ENCODE data around the gene HOXB3. TPM values are rescaled to one million over a fixed set of nuclear protein-coding genes. Genes with fewer than 3 reads are reported as not detected.

The HOXB3 gene
- total and polyA plus RNA-seq, 7 donors: 6.2 to 64.3 (median 25.3) TPM

DNA sequence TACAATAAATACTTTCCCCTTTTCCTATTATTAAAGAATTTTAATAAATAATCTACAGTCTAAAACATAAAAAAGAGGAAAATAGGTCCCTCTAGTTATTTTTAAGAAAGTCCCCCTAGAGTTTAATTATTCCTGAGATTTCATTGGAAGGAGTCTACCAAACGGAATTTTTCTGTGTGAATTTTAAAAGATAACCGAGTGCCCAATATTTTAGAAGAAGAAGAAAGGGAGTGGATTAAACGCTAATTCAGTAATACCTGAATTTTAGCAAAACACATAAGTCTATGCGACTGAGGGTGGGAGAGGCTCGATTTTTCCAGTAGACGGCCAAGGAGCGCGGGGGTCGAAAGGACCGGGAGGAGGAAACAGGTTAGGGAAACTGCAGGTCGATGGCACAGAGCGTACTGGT is 47.3 kb downstream of the HOXB3 start:
- Histone ChIP-seq H3K4me3 (peak overlapping the region; percentile 72 to 87 (median 84)), H3K9me3 (no peaks in the 10 kb centered on the region), H3K27me3 (no peaks in the 10 kb centered on the region), H3K27ac (peak overlapping the region; percentile 94 to 99 (median 96)), H3K4me1 (peaks cover 0 to 48% (median 43%) of the 10 kb centered on the region in 4 donors), H3K36me3 (peaks cover 0 to 6% (median 2%) of the 10 kb centered on the region in 4 donors)
- intact Hi-C loops (cut with DNase I): loop anchor here (2.0 kb wide), 1 partner anchor 34 kb away; no protein-coding TSS in a partner anchor
- TF ChIP-seq, protein P1, sequence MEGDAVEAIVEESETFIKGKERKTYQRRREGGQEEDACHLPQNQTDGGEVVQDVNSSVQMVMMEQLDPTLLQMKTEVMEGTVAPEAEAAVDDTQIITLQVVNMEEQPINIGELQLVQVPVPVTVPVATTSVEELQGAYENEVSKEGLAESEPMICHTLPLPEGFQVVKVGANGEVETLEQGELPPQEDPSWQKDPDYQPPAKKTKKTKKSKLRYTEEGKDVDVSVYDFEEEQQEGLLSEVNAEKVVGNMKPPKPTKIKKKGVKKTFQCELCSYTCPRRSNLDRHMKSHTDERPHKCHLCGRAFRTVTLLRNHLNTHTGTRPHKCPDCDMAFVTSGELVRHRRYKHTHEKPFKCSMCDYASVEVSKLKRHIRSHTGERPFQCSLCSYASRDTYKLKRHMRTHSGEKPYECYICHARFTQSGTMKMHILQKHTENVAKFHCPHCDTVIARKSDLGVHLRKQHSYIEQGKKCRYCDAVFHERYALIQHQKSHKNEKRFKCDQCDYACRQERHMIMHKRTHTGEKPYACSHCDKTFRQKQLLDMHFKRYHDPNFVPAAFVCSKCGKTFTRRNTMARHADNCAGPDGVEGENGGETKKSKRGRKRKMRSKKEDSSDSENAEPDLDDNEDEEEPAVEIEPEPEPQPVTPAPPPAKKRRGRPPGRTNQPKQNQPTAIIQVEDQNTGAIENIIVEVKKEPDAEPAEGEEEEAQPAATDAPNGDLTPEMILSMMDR (IDR thresholded peaks at IDR 0.05): no peak
- no peak for DNase-seq
- 15 to 19% methylated on average over 12 of the region's 12 CpGs for WGBS, 2 donors

DNA sequence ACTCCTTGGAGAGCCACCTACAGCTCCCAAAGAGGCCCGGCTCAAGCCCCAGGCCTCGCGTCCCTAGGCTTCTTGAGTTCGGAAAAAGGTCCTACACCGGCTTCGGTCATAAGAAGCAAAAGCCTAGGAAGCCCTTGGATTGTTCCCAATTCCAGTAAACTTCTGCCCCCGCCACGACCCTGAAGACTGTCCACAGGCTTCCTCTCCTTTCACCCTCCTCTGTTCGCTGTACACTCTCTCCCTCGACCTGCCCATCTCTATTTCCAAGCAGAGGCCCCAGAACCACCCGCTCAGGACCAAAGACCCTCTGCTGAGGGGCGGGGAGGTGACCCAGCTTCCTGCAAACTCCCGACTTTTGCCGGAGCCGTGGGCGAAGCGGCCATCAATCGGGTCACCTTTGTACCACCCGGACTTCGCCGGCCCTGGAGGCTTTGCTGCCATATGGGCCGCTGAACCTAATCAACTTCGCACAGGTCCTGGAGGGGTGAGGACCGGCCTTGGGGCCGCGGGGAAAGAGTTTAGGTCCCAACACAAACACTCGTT is 47.9 kb downstream of the HOXB3 start:
- no peak for DNase-seq
- 34 to 68% methylated on average over 27 of the region's 27 CpGs for WGBS, 2 donors
- Histone ChIP-seq H3K9me3 (no peaks in the 10 kb centered on the region), H3K27ac (peak overlapping the region; percentile 94 to 99 (median 96)), H3K4me3 (peak overlapping the region; percentile 72 to 87 (median 84)), H3K36me3 (peaks cover 0 to 6% (median 2%) of the 10 kb centered on the region in 4 donors), H3K4me1 (peaks cover 0 to 43% (median 39%) of the 10 kb centered on the region in 4 donors), H3K27me3 (no peaks in the 10 kb centered on the region)
- intact Hi-C loops (cut with DNase I): loop anchor here (2.0 kb wide), 1 partner anchor 35 kb away; no protein-coding TSS in a partner anchor
- no peak for TF ChIP-seq EP300 (IDR thresholded peaks at IDR 0.05)

DNA sequence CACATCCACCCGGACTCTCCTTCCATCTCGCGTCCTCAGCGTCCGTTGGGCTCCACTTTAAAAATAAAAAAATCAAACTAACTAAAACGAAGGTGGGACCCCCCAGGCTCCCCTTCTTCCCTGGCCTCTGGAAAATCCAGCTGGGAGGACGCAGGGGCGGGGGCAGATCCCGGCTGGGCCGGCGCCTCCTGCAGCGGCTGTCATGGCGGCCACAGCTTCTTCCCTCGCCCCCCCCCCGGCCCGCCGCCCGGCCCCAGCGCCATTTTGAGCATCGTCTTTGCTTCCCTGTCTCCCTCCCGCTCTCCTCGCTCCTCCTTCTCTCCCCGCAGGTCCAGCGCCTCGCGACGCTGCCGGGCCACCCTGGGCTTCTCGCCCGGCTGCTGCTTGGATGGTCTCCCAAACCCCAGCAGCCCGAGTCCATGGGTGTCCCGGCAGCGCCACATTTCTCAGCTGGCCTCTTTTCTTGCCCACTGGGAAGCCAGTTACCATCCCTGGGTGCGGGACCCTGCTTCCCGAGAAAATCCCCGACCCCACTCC is 48.4 kb downstream of the HOXB3 start:
- H3K9me3 ChIP-seq: no peaks in the 10 kb centered on the region
- intact Hi-C loops (cut with DNase I): loop anchor here (2.0 kb wide), 2 partner anchors 35 to 47 kb away; no protein-coding TSS in a partner anchor
- peaks cover 0 to 6% (median 2%) of the 10 kb centered on the region in 4 donors for H3K36me3 ChIP-seq
- H3K27ac ChIP-seq: peak overlapping the region; percentile 94 to 99 (median 96)
- DNase-seq: peak; percentile 94
- H3K4me1 ChIP-seq: peaks cover 0 to 38% (median 35%) of the 10 kb centered on the region in 4 donors
- WGBS, 2 donors: 19 to 62% methylated on average over 35 to 36 of the region's 36 CpGs
- TF ChIP-seq POLR2A (IDR thresholded peaks at IDR 0.05): peak; percentile 51 to 74
- peak; percentile 71 to 91 (median 82) for TF ChIP-seq POLR2AphosphoS5 (IDR thresholded peaks at IDR 0.05)
- TF ChIP-seq EP300 (IDR thresholded peaks at IDR 0.05): no peak
- TF ChIP-seq, protein P1 (IDR thresholded peaks at IDR 0.05): no peak
- no peaks in the 10 kb centered on the region for H3K27me3 ChIP-seq
- H3K4me3 ChIP-seq: peak overlapping the region; percentile 72 to 87 (median 84)

DNA sequence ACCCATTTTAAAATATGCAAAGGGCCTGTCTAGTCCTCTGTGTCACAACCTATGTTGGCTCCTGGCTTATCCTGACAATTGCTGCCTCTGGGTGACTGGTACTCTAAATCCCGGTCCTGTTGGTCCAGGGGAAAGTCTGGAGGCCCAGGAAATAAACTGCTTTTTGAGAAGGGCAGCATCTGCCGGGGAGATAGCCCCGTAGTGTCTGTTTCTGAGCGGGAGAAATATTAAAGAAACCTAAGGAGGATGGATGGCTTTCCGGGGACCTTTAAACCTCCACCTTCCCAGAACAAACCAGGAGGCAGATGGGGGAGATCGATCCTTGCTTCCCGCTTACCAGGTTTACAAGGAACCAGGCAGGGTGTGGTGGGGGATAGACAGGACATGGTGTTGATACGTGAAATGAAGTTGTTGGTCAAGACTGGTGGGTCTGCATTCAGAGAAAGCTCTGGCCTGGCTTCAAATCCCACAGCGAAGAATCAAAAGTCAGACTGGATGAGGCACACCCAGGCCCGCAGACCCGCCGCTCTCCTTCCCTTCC is 48.9 kb downstream of the HOXB3 start:
- H3K27me3 ChIP-seq: no peaks in the 10 kb centered on the region
- H3K9me3 ChIP-seq: no peaks in the 10 kb centered on the region
- peak overlapping the region; percentile 94 to 99 (median 96) for H3K27ac ChIP-seq
- H3K36me3 ChIP-seq: peaks cover 0 to 6% (median 2%) of the 10 kb centered on the region in 4 donors
- intact Hi-C loops (cut with DNase I): loop anchor here (2.0 kb wide), 1 partner anchor 46 kb away; no protein-coding TSS in a partner anchor
- WGBS, 2 donors: 44 to 74% methylated on average over 12 of the region's 12 CpGs
- H3K4me1 ChIP-seq: peaks cover 0 to 32% (median 29%) of the 10 kb centered on the region in 4 donors
- no peak for TF ChIP-seq POLR2A (IDR thresholded peaks at IDR 0.05)
- TF ChIP-seq EP300 (IDR thresholded peaks at IDR 0.05): no peak
- no peak for TF ChIP-seq POLR2AphosphoS5 (IDR thresholded peaks at IDR 0.05)
- TF ChIP-seq, protein P1 (IDR thresholded peaks at IDR 0.05): no peak
- DNase-seq: no peak
- H3K4me3 ChIP-seq: peak overlapping the region; percentile 72 to 87 (median 84)

DNA sequence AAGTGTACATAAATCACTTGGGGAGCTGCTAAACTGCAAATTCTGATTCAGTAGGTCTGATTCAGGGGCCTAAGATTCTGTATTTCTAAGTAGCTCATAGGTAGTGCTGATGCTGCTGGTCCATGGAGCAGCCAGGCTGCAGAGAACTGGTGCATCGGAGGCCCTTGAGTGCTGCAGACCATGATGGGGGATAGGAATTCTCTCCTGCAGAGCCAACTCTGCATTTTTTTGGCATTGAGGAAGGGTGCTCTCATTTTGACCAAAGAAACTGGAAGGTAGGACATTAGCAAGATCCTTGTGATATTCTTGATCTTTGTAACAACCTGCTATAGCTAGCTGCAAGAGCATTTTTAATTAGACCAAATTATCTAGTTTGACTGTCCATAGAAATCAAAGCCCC is 49.8 kb downstream of the HOXB3 start:
- H3K4me3 ChIP-seq: no peak overlapping the region
- no peak for TF ChIP-seq POLR2A (IDR thresholded peaks at IDR 0.05)
- TF ChIP-seq POLR2AphosphoS5 (IDR thresholded peaks at IDR 0.05): no peak
- TF ChIP-seq EP300 (IDR thresholded peaks at IDR 0.05): no peak
- TF ChIP-seq, protein P1 (IDR thresholded peaks at IDR 0.05): no peak
- no peaks in the 10 kb centered on the region for H3K9me3 ChIP-seq
- intact Hi-C loops (cut with DNase I): loop anchor here (2.0 kb wide), 1 partner anchor 45 kb away; no protein-coding TSS in a partner anchor
- peak overlapping the region; percentile 94 to 99 (median 96) for H3K27ac ChIP-seq
- H3K36me3 ChIP-seq: peaks cover 0 to 6% (median 2%) of the 10 kb centered on the region in 4 donors
- H3K4me1 ChIP-seq: peaks cover 0 to 23% (median 20%) of the 10 kb centered on the region in 4 donors
- no peaks in the 10 kb centered on the region for H3K27me3 ChIP-seq
- no peak for DNase-seq
- 89 to 97% methylated on average over 1 of the region's 1 CpG for WGBS, 2 donors

Data from sigmoid colon (tissue), 7 donors.